ENCODE data around the gene TMEM53.

TMEM53 gene

DNA sequence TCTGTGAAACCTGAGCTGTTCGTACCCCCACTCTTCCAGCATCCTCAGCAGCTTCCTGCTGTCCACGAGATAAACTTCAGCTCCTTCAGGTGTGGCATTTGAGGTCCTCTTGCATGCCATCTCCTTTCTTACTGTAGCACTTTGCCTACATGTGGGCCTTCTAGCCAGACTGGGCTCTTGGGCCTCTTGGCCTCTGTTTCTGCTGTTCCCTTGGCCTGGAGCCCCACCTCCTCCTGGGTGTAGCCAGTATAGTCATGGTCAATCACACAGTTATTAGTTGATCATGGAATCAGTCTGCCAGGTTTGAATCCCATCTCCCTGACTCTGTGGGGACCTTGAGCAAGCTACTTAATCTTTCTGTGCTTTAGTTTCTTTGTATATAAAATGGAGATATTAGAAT is 26.4 kb downstream of the TMEM53 start:
- DNase-seq (ENCODE audit: low read depth), result no peak

DNA sequence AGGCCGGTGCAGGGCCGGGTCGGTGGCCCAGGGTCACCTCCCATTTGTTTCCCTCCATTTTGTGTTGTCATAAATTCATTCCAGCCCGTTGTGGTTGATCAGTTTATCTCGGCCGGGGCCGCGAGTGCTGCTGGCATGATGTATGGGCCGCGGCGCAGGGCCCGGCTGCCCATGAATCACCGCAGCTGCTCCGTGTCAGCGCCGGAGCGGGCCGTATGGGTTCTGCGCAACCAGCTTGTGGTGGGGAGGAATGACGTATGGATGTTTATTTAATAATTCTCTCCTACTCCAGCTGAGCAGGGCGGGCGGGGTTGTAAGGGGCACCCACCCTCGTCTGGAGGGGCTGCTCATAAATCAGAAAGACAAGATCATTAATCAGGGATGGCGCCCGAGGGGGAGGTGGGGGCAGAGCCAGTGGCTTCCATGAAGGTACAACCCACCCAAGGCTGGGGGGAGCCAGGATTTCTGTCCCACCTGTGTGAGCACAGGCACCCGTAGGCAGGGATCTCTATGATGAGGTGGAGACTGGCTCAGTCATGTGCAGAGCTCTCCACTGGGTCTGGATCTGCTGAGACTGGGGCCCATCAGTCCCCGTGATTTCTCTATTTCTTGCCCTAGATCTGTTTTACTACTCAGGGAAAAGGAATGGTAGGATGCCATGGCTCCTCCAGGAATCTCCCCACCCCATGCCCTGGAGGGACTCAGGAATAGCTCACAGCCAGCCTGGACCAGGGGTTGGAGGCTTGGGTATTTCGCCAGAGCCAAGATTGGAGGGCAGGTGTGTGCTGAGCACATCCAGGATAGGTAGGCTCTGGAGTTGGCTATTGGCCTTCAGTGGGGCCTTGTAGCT is 27.8 kb downstream of the TMEM53 start:
- peak; percentile 29 for DNase-seq (ENCODE audit: low read depth)

DNA sequence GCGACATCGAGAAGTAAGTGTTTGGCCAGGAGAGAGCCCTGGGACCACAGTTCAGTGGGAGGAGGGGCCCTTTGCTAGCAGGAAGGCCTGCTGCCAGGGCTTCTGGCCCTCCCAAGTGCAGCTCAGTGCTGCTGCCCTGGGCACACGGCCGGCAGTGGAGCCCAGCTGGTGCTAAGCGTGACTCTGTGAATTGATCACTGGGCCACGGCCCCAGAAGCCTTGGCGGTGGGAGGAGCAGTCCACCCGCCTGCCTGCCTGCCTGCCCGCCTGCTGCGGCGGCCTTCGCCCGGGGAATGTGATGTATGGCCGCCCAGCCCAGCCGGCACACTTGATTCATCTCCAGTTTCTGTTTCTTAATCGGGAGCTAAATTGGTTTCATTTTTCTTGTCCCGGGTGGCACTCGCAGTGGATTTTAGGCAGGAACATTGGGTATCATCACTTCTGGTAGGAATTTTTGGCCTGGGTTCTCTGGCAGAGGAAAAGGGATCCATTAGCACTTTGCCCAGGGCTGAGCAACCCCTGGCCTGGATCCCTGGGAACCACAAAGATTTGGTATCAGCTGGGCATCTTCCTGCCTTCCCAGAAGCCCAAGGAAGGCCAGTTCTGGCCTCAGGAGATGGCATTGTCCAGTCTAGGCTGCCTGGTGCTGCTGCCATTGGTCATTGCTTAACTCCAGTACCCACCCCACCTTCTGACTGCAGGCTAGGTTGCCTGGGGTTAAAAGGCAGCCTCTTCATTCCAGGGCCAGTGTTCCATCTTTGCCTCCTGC is 28.6 kb downstream of the TMEM53 start:
- DNase-seq (ENCODE audit: low read depth), result no peak

DNA sequence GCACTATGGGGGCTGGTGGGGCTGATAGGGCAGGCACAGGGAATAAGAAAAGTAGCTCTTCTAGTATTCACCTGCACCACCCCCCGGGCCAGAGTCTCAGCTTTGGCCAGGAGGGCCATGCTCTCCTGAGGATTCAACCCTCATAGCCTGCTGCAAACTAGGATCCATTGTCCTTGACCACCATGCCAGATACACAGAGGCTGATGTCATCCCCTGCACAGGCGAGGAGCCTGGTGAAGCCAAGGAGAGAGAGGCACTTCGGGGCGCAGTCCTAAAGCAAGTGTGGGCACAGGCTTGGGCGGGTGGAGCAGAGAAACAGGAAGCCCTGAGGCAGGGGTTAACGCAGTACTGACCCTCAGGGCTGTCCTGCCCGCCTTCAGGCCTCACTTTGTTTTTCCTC is 29.5 kb downstream of the TMEM53 start:
- DNase-seq (ENCODE audit: low read depth), result no peak

DNA sequence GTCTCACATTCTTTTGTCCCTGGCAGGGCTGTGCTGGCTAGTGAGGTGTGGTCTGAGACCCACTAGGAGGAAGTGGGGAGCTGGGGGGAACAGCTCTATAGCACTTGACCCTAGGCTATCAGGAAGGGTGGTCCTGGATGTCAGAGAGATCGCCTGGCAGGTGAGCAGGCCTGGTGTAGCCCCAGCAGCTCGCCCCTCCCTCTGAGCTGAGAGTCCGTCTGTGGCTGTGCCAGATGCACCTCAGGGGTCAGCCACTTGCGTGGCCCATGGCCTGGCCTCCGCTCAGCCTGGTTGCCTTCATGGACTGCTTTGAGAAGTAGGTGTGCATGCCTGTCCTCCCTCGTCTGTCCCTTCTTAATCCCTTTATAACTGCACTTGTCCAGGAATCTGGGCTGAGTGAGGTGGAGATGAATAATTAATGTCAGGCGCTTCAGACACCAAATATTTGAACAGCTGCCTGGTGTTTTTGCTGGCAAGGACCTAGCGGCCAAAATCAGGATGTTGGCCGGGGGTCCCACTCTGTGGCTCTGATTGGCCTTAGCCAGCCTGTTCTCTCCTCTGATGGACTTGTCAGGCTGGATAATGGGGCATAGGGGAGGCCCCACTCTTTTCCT is 30.5 kb downstream of the TMEM53 start:
- DNase-seq (ENCODE audit: low read depth), result no peak

DNA sequence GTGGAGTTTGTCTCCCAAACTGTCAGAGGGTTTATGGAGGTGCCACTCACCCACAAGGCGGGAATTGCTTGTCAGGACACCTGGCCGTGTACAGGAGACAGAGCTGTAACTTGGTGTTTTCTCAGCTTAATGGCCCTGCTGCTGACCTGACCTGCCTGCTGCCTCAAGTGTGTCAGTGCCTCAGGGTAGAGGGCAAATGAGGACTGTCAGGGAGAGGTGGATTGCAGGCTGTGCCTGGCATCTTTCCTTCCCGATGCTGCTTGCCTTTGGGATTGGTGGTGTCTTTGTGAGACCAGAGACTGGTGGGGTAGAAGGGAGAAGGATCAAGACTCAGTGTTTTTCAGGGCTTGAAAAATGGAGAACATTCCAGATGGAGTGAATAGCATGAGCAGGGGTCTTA is 31.4 kb downstream of the TMEM53 start:
- no peak for DNase-seq (ENCODE audit: low read depth)

DNA sequence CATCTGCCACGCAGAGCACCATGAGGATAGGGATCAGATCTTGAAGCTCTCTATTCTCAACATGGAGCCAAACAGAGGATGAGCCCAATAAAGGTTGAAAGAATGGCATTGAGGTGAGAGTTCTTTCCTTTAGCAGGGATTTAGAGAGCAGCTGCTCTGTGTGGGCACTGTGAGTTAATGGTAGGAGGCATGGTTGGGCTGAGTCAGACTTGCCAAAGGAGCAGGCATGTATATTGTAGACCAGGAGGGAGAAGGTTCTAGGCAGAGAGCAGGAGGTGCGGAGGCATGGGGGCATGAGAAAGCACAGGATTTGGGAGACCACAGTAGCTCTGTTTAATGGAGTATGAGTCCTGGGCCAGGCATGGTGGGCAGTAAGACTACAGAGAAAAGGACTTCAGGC is 32.0 kb downstream of the TMEM53 start:
- DNase-seq (ENCODE audit: low read depth), result no peak

DNA sequence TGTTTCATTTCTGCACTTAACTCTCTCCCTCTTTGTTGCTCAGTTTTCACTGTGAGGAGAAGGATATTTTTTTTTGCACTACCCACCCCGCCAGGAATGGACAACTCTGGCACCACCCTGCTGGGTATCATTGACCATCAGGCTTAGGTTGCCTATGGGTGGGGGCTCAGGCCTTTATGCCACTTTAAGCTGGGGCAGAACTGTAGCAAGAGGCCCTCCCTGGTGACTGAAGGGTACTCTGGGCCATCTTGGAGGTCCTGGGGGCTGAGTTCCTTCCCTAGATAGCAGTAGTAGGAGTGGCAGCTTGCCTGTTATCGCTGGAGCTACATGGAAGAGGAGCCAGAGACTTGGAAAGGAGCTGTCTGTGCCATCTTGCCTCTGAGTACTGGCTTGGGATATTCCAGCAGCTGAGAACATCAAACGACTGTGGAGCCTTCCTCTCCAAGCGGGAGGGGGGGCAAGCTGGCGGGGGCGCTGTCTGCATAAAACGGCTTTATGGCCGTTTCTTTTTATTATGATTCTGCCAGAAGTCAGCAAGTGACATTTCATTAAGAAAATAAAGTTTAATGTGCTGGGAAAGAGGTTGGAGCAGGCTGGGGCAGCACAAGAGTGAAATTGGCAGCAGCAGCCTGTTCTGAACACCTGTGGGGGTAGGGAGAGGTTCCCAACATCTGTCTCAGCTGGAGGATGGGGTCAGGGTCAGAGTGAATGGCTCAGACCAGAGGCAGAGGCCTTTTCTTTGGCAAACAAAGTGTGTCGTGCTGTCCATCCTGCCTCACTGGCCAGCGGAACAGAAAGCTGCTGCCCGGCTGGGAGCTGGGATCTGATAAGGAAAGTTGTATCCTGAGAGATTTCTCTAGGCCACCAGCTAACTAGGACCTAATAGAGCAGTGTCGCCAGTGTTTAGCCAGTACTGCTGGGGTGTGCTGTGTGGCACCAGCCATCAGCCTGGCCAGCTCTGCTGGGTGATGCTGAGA is 32.9 kb downstream of the TMEM53 start:
- no peak for DNase-seq (ENCODE audit: low read depth)

DNA sequence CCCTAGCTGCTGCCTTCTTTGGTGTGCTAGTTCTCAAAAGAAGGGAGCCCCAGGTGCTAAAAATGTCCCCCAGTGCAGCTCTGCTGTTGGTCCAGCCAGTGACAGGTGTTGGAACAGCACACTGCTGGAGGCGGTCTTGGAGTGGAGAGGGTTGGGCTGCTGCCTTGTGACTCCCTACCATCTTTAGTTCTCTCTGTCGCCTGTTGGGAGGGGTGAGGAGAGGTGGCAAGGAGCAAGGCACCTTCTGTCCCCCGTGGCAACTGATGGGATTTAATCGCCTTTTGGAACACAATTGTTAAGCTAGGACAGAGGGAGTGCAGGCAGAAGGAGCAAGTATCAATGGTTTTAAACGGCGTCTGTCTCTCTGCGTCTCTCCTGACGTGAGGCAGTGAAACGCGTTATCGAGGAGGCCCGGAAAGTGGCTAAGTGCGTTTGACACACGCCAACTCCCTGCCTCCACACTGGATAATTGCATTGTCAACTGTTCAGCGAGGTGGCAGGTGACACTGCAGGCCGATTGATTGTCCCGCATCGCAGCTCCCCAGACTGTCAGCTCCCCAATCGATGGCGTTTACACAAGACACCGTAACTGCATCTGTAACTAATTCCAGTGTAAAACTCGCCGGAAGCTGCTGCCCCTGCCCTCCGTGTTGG is 34.0 kb downstream of the TMEM53 start:
- DNase-seq (ENCODE audit: low read depth), result no peak

DNA sequence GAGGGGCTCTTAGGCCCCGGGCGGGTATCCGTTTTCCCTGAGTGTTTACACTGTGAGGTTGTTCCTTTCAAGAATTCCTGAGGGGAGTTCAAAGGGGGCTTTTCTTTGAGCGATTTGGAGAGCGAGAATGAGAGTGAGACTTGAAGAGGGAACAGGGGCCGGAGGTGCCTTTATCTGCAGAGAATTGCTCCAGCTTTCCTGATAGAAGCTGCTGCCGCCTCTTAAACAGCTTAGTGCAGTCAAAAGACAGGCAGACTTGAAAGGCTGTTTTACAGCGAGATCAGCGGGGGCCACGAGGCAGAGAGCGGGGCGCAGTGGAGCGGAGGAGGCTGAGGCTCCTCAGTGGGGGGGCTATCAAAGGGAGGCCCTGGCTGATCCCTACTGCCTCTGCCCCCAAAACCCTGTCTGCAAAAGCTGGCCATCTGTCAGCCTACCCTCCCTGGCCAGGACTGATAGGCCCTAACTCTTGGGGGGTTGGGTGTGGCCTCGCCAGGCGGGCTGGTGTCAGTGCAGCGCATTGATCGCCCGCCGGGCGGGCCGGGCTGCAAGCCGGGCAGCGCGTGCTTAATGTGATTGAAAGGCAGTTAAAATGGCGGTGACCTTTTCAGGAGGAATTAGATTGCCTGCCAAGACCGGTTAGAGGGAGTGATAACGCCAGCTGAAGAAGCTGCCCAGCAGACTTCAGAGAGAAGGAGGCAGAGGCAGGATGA is 36.4 kb downstream of the TMEM53 start:
- no peak for DNase-seq (ENCODE audit: low read depth)

DNA sequence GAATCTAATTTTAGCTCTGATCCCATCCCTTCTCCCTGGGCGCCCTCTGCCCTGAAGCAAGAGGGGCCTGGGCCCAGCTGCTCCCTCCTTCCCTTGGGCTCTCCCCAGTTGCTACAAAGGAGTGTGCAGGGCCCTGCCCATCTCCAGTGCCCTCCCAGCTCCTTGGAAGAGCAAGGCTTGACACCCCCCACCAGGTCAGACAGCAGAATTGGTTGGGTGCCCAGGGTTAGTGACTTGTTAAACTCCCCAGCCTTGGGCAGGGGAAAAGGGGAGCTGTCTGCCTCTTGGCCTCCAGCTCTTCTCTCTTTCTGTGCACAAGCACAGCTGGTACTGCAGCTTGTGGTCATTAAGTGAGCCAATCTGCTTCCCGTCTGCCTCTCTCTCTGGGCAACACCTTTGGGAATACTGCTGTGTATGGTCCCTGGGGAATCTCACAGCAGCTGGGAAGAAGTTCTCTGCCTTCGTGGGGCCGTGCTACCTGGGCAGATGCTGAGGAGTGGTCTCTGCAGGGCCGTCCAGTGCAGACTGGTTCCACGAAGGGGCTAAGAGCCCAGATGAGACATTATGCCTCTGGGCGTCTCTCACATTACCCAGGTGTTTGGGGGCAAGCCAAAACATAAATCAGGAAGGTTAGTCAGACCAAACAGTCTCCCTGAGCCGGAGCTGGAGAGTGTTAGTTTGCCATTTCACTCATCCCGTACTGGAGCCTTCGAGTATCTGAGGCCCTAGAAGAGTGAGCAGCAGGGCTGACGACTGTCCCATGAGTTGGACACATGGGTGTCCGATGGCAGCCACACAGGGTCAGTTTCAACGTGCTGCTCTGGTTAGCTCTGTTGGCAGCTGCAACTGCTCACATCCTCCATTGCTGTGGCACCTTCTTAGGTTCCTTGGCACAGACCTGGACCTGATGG is 37.3 kb downstream of the TMEM53 start:
- DNase-seq (ENCODE audit: low read depth), result peak; percentile 33

DNA sequence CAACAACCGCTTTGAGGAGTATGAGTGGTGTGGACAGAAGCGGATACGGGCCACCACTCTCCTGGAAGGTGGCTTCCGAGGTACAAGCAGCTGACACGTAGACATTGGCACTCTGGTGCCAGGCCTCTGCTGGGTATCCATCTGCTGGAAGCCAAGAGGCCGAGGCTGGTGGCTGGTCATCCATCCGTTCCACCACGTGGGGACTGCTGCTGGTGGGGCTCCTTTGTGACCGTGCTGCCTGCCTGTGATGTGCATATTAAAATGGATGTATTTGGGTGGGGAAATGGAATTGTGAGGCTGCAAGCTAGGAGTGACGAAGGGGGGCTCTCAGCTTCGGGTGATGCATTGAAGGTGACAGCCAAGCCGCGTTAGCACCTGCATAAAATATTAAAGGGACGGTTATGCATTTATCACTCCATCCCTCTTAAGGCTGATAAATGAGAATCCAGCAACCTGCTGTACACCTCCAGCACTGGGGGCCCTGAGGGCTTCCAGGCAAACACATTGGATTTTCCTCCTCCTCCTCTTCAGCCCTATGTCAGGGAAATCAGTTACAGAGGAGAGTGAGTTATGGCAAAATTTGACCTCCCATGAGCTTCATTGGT is 38.1 kb downstream of the TMEM53 start:
- no peak for DNase-seq (ENCODE audit: low read depth)

DNA sequence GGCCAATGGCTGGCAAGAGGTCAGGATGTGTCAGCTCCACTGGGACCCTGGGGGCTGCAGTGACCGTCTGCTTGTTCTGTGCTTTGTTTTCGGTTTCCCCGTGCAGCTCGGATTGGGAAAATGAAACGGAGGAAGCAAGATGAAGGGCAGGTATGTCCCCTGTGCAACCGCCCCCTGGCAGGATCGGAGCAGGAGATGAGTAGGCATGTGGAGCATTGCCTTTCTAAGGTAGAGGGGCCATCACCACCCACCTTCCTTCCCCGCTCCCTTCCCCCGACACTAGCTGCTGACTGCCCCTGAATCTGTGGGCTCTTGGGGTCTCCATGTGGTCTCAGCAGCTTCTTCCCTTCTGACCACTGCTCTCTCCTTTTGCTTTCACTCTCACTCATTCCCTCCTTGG is 38.8 kb downstream of the TMEM53 start:
- DNase-seq (ENCODE audit: low read depth), result no peak

DNA sequence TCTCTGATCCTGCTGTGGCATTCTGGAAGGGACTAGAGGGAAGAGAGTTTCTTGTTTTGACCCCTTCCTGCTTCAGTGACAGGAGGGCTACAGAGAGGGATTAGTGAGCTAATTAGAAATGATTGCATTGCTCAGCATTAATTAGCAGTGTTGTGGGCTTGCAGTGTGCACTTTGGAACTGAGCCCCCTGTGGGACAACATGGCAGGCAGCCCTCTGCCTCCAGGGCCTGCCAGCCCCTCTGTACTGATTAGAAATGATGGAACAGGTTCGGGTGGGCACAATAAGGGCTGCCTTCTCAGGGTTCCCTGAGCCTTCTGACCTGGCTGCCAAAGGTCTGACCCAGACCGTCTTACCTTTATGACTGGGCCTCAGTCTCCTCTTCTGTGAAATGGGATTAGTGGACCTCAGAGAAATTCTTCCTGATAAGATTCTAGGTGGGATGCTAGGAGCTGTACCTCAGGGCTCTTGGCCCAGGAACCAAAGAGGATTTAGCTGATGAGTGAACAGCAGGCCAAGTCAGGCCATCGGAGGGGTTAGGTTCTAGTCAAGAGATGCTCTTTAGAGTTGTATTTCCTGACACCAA is 39.6 kb downstream of the TMEM53 start:
- DNase-seq (ENCODE audit: low read depth), result no peak

DNA sequence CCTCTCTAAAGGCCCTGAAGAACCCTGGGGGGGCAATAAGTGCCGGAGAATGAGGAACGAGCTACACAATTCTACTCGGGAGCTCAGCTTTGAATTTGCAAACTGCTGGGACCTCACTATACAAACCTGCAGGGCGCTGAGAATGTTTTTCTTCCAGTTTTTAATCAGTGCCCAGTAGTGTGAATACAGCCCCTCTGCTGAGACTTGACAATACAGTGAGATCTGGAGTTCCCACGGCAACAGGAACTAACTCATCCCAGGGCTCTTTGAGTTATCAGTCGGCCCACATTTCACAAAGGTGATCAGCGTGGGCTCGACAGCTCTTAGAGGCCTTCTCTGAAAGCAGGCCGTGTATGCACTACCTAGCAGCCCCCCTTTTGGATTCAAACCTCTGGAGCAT is 41.7 kb downstream of the TMEM53 start:
- peak; percentile 38 for DNase-seq (ENCODE audit: low read depth)

DNA sequence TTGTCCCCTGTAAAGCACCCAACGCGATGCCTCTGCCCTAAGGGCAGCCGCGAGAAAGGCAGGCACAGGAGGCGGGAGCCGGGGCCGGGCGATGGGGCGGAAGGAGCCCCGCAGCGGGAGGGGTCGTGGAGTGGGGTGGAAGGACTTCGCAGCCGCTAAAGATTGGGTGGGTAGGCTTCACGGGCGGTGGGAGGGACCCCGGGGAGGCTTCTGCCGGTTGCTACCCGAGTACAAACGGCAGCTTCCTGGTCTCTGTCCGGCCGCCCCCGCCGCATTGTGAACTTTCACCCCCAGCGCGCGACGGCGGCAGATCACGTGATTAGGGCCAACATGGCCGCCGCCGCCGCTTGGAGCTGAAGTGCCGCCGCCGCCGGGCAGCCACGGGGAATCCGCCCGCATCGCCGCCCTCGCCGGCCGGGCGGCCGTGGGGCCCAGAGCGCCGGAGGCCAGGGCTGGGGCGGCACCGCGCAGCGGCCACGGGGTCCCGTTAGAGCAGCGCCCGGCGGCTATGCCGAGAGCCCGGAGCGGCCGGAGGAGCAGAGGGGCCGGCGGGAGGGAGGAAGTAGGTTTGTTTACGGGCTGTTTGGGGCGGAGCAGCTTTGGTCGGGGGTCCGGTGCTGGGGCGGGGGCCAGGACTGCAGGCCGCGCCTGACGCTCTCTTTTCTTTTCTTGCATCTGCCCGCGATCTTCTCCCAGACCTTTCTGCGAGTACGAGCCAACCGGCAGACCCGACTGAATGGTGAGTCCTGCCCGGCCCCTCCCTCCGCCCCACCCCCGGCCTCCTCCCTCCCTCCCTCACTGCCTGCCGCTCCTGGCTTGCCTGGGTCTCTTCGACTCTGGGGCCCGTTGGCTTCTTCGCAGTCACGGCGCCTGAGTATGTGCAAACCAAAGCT is 42.4 kb downstream of the TMEM53 start:
- peak; percentile 88 for DNase-seq (ENCODE audit: low read depth)

DNA sequence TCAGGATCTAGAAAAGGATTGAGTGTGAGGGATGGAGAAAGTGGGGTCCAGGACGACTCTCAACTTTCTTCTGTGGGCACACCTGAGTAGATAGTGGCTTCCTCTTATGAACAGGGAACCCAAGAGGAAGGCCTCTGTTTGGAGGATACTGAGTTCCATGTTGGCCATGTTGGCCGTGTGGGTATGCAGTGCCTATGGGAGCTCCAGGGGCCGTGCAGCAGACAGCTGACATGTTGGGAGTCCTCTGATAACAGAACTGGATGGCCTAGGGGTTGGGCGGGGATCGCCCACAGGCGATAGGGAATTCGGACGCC is 43.0 kb downstream of the TMEM53 start:
- no peak for DNase-seq (ENCODE audit: low read depth)

DNA sequence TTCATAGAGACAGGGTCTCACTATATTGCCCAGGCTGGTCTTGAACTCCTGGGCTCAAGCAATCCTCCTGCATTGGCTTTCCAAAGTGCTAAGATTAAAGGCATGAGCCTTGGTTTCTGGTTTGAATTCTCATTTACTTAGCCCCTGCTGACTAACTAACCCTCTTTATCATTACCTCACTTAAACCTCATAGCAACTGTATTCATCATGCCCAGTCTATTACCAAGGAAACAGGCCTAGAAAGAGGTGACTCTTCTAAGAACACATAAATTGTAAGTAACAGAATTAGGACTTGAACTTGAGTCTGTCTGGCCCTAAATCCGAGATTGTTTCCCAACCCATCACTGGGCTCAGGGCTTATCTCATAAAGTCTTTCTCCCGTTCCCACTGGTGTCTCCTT is 44.2 kb downstream of the TMEM53 start:
- DNase-seq (ENCODE audit: low read depth), result peak; percentile 69

Measured in EH (cell line).